Measurements from ENCODE around the gene GPR62. TPM values are rescaled to one million over a fixed set of nuclear protein-coding genes. Genes with fewer than 3 reads are reported as not detected.

The GPR62 gene
- total RNA-seq, 3 donors from 2014 or later (not counting 1 experiment from before 2014, with no cell fraction given), result not detected

GRCh38 chr3:51937611-51938450, 17.4 kb upstream of the GPR62 start:
- H3K9me3 Mint-ChIP-seq, result no peaks in the 10 kb centered on the region
- no peaks in the 10 kb centered on the region for H3K36me3 Mint-ChIP-seq
- Histone ChIP-seq H3K4me3 (ENCODE audit: low read length) (no peak overlapping the region), H3K9me3 (ENCODE audit: control insufficient read depth, insufficient read depth, low read length) (no peaks in the 10 kb centered on the region), H3K36me3 (ENCODE audit: control insufficient read depth, insufficient read depth, low read length) (peaks cover 55% of the 10 kb centered on the region), H3K4me1 (ENCODE audit: control insufficient read depth, insufficient read depth, low read length) (peaks cover 20% of the 10 kb centered on the region), H3K27me3 (ENCODE audit: control insufficient read depth, insufficient read depth, low read length) (no peaks in the 10 kb centered on the region), H3K27ac (ENCODE audit: low read length) (no peak overlapping the region)
- H3K27ac Mint-ChIP-seq, result peak overlapping the region in 1 of 2 donors; percentile 8
- WGBS (ENCODE audit: insufficient coverage), result 90% methylated on average over 13 of the region's 13 CpGs
- no peak for TF ChIP-seq CTCF (IDR thresholded peaks at IDR 0.05)
- DNase-seq, result no peak
- no peak overlapping the region for H3K4me3 Mint-ChIP-seq
- intact Hi-C loops (cut with micrococcal nuclease), result no loop called here
- no peaks in the 10 kb centered on the region for H3K27me3 Mint-ChIP-seq (ENCODE audit: low read depth in 2 of 2)
- peaks cover 17 to 43% of the 10 kb centered on the region in 2 donors for H3K4me1 Mint-ChIP-seq
- ATAC-seq, result no peak

- intact Hi-C loops (cut with micrococcal nuclease), result no loop called here
- Histone ChIP-seq H3K27me3 (ENCODE audit: control insufficient read depth, insufficient read depth, low read length) (no peaks in the 10 kb centered on the region), H3K36me3 (ENCODE audit: control insufficient read depth, insufficient read depth, low read length) (peaks cover 47% of the 10 kb centered on the region), H3K4me3 (ENCODE audit: low read length) (no peak overlapping the region), H3K4me1 (ENCODE audit: control insufficient read depth, insufficient read depth, low read length) (peaks cover 28% of the 10 kb centered on the region), H3K27ac (ENCODE audit: low read length) (no peak overlapping the region), H3K9me3 (ENCODE audit: control insufficient read depth, insufficient read depth, low read length) (no peaks in the 10 kb centered on the region)
- ATAC-seq (no peak), DNase-seq (peak in 1 of 2 donors; percentile 1)
- TF ChIP-seq CTCF (IDR thresholded peaks at IDR 0.05), result no peak
- Mint-ChIP-seq H3K9me3 (no peaks in the 10 kb centered on the region), H3K27ac (no peak overlapping the region), H3K4me3 (peak overlapping the region; percentile 47), H3K4me1 (peaks cover 17 to 46% of the 10 kb centered on the region in 2 donors), H3K27me3 (ENCODE audit: low read depth in 2 of 2) (no peaks in the 10 kb centered on the region), H3K36me3 (no peaks in the 10 kb centered on the region)
- WGBS (ENCODE audit: insufficient coverage), result 97% methylated on average over 9 of the region's 9 CpGs
These were observed 16.3 kb upstream of the GPR62 start for GRCh38 chr3:51938780-51939425.

GRCh38 chr3:51940648-51941462, 14.3 kb upstream of the GPR62 start:
- Mint-ChIP-seq H3K27me3 (ENCODE audit: low read depth in 2 of 2) (no peaks in the 10 kb centered on the region), H3K4me1 (peaks cover 22 to 51% of the 10 kb centered on the region in 2 donors)
- intact Hi-C loops (cut with micrococcal nuclease), result loop anchor here (5.0 kb wide), 1 partner anchor 274 kb away; no protein-coding TSS in a partner anchor

More at GRCh38 chr3:51940648-51941462, 14.3 kb upstream of the GPR62 start:
- H3K4me1 ChIP-seq (ENCODE audit: control insufficient read depth, insufficient read depth, low read length), result peaks cover 32% of the 10 kb centered on the region
- 45% methylated on average over 13 of the region's 13 CpGs for WGBS (ENCODE audit: insufficient coverage)
- H3K27ac ChIP-seq (ENCODE audit: low read length), result peak overlapping the region; percentile 27
- peak; percentile 13 to 17 for DNase-seq
- no peak for TF ChIP-seq CTCF (IDR thresholded peaks at IDR 0.05)
- ATAC-seq, result no peak
- peak overlapping the region; percentile 59 for H3K4me3 ChIP-seq (ENCODE audit: low read length)
- peaks cover 28% of the 10 kb centered on the region for H3K36me3 ChIP-seq (ENCODE audit: control insufficient read depth, insufficient read depth, low read length)
- no peaks in the 10 kb centered on the region for H3K9me3 Mint-ChIP-seq
- H3K4me3 Mint-ChIP-seq, result peak overlapping the region; percentile 97
- no peaks in the 10 kb centered on the region for H3K27me3 ChIP-seq (ENCODE audit: control insufficient read depth, insufficient read depth, low read length)
- H3K9me3 ChIP-seq (ENCODE audit: control insufficient read depth, insufficient read depth, low read length), result no peaks in the 10 kb centered on the region
- H3K36me3 Mint-ChIP-seq, result no peaks in the 10 kb centered on the region
- peak overlapping the region; percentile 79 to 88 for H3K27ac Mint-ChIP-seq
